ENCODE results near the gene ZNF362.

- TF ChIP-seq, protein P1, sequence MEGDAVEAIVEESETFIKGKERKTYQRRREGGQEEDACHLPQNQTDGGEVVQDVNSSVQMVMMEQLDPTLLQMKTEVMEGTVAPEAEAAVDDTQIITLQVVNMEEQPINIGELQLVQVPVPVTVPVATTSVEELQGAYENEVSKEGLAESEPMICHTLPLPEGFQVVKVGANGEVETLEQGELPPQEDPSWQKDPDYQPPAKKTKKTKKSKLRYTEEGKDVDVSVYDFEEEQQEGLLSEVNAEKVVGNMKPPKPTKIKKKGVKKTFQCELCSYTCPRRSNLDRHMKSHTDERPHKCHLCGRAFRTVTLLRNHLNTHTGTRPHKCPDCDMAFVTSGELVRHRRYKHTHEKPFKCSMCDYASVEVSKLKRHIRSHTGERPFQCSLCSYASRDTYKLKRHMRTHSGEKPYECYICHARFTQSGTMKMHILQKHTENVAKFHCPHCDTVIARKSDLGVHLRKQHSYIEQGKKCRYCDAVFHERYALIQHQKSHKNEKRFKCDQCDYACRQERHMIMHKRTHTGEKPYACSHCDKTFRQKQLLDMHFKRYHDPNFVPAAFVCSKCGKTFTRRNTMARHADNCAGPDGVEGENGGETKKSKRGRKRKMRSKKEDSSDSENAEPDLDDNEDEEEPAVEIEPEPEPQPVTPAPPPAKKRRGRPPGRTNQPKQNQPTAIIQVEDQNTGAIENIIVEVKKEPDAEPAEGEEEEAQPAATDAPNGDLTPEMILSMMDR (IDR thresholded peaks at IDR 0.05; ENCODE audit: borderline replicate concordance, extremely low read depth, low read length, poor library complexity, severe bottlenecking): no peak
- no peak for TF ChIP-seq EZH2 (IDR thresholded peaks at IDR 0.05; ENCODE audit: borderline replicate concordance, low read depth, low read length, severe bottlenecking)
Observed at GRCh38 chr1:33244143-33244808, 12.0 kb upstream of the ZNF362 start.

Measured in DND-41 (cell line).